Stromal cell of bone marrow (primary cell): ENCODE data around the gene ALDH4A1.

Experiments
- DNase-seq: peaks from one replicate; pipeline ENCODE4 v3.0.0-alpha.2; 2012; ENCODE audit warnings: low read depth

ALDH4A1 gene

GRCh38 chr1:18922848-18923755 lies 20.7 kb upstream of the ALDH4A1 start:
- no peak for DNase-seq

- peak; percentile 90 for DNase-seq
These were observed 20.0 kb upstream of the ALDH4A1 start for GRCh38 chr1:18922319-18922726.

GRCh38 chr1:18921516-18922251 lies 19.3 kb upstream of the ALDH4A1 start:
- DNase-seq = no peak

DNA sequence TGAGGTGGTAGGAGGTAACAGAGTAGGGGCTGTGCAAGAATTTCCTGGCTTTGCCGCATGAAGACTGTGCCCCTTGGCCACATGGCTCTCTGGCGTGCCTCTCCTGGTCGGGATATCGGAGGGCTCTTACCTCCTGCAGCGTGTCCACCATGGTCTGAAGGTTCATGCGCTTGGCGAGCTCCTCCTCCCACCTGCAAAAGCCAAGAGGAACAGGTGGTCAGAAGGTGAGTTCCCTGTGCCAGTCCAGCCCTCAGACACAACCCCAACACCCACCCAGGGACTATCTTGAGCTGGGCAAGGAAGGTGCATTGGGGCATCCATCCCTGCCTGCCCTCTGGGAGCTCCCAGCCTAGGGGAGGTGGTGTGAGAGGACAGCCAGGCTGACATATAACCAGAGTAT lies 18.6 kb upstream of the ALDH4A1 start:
- DNase-seq = no peak

- no peak for DNase-seq
These were observed 17.6 kb upstream of the ALDH4A1 start for GRCh38 chr1:18919956-18920355.

DNA sequence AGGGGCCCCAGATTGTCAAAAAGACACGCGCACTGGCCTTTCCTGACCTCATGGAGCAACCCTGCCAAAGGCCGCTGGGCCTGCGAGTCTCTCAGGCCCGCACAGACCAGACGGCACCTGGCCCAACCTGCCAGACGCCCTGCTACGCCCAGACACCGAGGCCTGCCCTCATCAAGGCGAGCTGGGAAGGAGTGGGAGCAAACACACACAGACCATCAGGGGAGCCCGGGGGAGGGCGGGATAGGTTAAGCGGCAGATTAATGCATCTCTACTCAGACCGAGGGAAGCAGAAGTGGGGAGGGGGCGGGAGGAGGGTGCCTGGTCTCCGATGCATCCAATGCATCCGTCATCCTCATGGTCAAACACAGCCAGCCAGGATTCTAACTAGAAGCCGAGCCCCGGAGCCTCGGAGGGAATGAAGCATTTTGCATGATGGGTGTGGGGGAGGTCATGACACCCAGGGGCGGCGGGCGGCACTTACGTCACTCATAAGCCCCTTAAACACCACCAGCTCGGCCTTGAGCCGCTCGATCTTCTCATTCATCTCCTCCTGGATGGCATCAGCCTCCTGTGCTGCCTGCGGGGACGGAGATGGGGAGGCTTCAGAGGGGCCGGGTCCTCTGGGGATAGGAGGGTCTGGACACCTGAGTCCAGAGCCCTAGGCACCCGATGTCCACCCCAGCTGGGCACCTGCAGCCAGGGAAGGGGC lies 17.0 kb upstream of the ALDH4A1 start:
- DNase-seq = no peak

DNA sequence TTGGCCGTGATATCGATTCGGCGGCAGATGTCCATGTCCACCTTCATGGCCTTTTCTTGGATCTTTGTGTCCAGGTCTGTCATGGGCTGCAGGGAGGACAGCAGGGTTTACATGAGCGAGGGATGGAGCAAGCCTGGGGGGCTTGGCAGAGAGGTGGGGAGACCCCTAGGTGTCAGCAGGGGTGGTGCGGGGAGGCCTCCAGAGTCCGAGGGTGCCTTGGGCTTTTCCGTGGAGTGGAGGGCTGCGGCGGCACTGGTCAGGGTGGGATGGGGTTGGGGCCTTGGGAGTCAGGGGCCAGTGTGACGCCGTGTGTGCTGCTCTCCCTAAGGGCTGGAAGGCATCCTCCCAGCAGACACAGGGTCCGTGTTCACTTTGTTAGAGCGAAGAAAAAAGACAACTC lies 16.1 kb upstream of the ALDH4A1 start:
- DNase-seq = no peak

GRCh38 chr1:18917071-18917799 lies 14.9 kb upstream of the ALDH4A1 start:
- DNase-seq = no peak

- DNase-seq = no peak
These were observed 13.0 kb upstream of the ALDH4A1 start for GRCh38 chr1:18915341-18915740.

- no peak for DNase-seq
These were observed 10.9 kb upstream of the ALDH4A1 start for GRCh38 chr1:18913065-18913835.

- DNase-seq = no peak
These were observed 10.2 kb upstream of the ALDH4A1 start for GRCh38 chr1:18912550-18912949.

GRCh38 chr1:18908911-18909771 lies 6.8 kb upstream of the ALDH4A1 start:
- no peak for DNase-seq

DNA sequence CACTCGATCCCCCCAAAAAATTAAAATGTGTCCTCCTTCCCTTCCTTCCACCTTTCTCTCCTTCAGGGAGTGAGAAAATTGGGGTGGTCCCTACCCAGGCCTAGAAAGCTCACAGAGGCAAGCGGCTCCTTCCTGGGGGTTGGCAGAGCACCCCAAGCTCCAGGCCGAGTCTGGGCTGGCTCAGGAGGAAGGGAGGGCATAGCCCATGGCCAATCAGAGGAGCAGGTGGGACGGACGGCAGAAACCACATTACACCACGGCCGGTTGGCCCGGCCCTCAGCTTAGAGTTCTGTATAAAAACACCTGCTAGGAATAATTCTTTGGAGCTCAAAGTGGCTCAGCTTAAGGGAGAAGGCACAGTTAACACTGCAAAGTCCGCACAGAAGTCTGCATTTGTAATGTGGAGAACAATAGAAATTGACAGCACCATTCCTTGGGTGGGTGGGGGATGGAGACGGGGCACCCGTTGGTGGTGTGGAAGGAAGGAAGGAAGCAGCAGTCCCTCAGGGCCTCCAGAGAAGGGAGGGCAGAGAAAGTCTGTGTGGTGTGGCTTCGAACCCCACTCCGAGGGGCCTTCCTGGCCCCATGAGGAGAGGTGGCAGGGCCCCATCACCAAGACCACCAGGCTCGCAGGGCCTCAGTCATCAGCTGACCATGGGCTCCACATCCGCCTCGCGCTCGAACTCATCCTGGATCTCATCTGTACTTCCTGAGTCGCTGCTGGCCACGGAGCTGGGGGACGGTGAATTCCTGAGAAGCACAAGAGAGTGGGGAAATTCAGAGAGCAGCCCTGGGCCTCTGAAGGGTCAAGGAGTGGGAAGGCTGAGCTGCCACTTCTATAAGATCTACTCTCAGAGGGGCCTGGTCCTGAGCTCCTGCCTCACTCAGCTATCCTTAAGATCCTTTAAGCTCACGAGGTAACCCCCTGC lies 5.8 kb upstream of the ALDH4A1 start:
- no peak for DNase-seq

GRCh38 chr1:18907021-18907916 lies 4.9 kb upstream of the ALDH4A1 start:
- no peak for DNase-seq

DNA sequence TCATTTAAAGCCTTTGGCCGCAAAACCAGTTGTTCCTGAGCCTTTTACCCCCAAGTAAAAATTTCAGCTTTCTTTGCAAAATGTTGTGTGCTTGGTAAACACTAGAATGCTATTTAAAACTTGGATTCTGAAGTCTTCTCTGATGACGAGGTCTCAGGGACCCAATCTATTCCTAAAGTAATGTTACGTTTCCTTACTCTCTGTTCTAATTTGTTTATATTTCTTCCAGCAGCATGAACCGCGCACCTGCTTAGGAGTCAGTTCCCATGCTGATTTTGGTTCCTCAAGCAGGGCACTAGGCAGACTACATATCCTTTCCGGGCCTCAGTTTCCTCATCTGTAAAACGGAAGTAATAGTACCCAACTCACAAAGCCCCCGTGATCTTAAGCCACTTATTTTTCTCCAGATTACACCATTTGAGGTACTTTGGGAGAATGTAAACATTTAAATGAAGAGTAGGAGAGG lies 969 bp upstream of the ALDH4A1 start:
- no peak for DNase-seq

DNA sequence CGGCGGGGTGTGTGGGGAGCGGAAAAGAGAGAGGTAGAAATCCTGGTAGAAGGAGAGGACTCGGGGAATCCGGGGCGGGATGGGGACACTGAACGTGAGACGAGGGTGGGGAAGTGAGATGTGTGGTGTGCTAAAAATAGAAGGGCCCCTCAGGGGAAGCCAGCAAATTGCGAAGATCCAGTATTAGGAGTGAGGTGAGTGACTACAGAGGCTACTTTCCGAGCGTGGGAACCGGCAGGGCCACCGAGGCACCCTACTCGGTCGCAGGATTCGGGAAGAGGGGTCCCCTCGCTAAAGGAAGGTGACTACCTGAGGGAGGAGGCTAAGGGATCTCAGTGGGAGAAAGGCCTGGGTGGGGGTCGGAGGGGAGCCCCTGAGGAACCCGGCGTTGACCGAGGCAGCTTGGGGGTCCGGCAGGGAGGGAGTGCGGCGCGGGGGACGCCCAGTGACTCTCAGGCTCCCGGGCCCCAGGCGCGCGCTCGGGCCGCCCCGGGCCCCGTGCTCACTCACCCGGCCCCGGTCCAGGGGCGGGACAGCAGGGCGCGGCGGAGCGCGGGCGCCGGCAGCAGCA lies 318 bp downstream of the ALDH4A1 start:
- no peak for DNase-seq

DNA sequence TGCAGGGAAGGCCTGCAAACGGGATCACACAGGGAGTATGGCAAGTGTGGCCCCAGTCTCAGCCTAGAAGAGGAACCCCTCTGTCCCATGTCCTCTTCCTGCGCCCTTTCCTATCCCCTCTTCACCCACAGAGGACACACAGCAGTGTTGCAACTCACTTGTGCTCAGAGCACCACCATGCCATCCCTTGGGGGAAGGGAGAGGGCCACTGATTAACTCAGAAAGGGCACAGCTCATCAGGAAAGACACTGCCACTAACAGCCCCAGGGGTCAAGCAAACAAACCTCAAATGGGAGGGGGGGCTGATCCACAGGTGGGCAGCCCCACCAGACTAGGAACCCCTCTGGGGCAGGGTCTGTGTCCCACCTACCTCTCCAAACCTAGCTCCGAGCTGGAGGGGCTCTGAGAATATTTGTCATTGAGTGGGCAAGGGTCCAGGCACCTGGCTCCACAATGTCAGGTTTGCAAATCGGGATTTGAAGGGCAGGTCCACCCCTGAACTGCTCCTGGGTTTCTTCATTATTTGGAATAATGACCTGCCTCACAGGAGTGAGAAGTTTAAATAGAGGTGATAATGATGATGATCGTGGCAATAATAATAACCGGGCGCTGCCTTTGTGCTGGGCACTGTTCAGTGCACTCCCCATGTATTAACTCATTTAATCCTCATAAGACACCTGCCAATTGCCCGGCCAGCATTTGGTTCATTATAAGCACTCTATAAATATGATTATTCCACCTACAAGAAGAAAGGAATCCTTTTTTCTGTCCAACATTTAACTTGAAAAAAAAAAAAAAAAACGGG lies 1.0 kb downstream of the ALDH4A1 start:
- no peak for DNase-seq
